Gastrocnemius medialis (tissue), 4 donors: ENCODE data around the gene RAB20. TPM values are rescaled to one million over a fixed set of nuclear protein-coding genes. Genes with fewer than 3 reads are reported as not detected.

Experiments
- ATAC-seq, 2 donors: fragments of 150-250 bp; one replicate each; pipeline ENCODE4 v1.9.1; 2016
- DNase-seq, 2 donors: peaks; one replicate each; pipeline ENCODE4 v3.0.0-alpha.2; 2019
- H3K27ac ChIP-seq, 4 donors: fragments of 200-600 bp; sonication (generic); 1 replicate in 1 of 4; 2 replicates in 3 of 4; pipeline ENCODE4 v1.5.1; 2016 to 2018; ENCODE audit warnings: mild to moderate bottlenecking in 2 of 4, moderate library complexity in 1 of 4
- H3K27me3 ChIP-seq, 3 donors: fragments of 200-600 bp; sonication (generic) in 2 of 3; 1 replicate in 1 of 3; 2 replicates in 2 of 3; pipeline versions ENCODE4 v1.5.1 to v1.6.0; 2016 to 2019; ENCODE audit warnings: mild to moderate bottlenecking in 1 of 3, moderate library complexity in 1 of 3
- H3K36me3 ChIP-seq, 2 donors: fragments of 200-600 bp; sonication (generic) in 1 of 2; one replicate each; pipeline ENCODE4 v1.5.1; 2017 to 2018
- H3K4me1 ChIP-seq, 2 donors: fragments of 200-600 bp; sonication (generic) in 1 of 2; one replicate each; pipeline ENCODE4 v1.5.1; 2016 to 2017; ENCODE audit warnings: mild to moderate bottlenecking in 2 of 2
- H3K4me3 ChIP-seq, 4 donors: fragments of 200-600 bp; sonication (generic) in 3 of 4; 1 replicate in 1 of 4; 2 replicates in 3 of 4; pipeline ENCODE4 v1.5.1; 2016 to 2019; ENCODE audit warnings: mild to moderate bottlenecking in 2 of 4
- H3K9me3 ChIP-seq, 3 donors: fragments of 200-600 bp; sonication (generic) in 2 of 3; 1 replicate in 1 of 3; 2 replicates in 2 of 3; pipeline ENCODE4 v1.5.1; 2016 to 2019
- POLR2A ChIP-seq, 2 donors: fragments of 450-650 bp; IDR thresholded peaks; one replicate each; pipeline ENCODE4 v1.6.1; 2017; ENCODE audit warnings: antibody characterized with exemption in 2 of 2, mild to moderate bottlenecking in 2 of 2, moderate library complexity in 2 of 2
- in situ Hi-C, 4 donors: fragments of 200-750 bp; cut with MboI; loops; one replicate each; pipeline versions ENCODE4 v1.15.0 to v1.8.0; 2017; ENCODE audit warnings: low sequenced_read_pairs in 4 of 4
- intact Hi-C: fragments of 100-400 bp; cut with DNase I; formaldehyde crosslinking; loops from one replicate; pipeline ENCODE4 v1.15.1; 2023; ENCODE audit warnings: low total_unique reads
- total RNA-seq, 4 donors: library from RNA; depleted of rRNA; stranded (reverse); fragments of >200 nt; gene quantifications; one replicate each; pipeline versions ENCODE4 v1.1.0 to v1.2.3, GENCODE V29; 2016
- TF ChIP-seq, protein P1 (sequence below), 5 experiments: fragments of 450-650 bp in 3 of 5; fragments of 200-600 bp in 2 of 5; sonication (generic) in 2 of 5; IDR thresholded peaks in 4 of 5; conservative IDR thresholded peaks in 1 of 5; 1 replicate in 4 of 5; 2 replicates in 1 of 5; pipeline ENCODE4 v1.5.1; 2016 to 2019; ENCODE audit warnings: antibody characterized with exemption in 5 of 5, mild to moderate bottlenecking in 3 of 5, moderate library complexity in 3 of 5

The RAB20 gene
- total RNA-seq, 4 donors from 2014 or later = 0.31 to 9.1 (median 2.0) TPM

DNA sequence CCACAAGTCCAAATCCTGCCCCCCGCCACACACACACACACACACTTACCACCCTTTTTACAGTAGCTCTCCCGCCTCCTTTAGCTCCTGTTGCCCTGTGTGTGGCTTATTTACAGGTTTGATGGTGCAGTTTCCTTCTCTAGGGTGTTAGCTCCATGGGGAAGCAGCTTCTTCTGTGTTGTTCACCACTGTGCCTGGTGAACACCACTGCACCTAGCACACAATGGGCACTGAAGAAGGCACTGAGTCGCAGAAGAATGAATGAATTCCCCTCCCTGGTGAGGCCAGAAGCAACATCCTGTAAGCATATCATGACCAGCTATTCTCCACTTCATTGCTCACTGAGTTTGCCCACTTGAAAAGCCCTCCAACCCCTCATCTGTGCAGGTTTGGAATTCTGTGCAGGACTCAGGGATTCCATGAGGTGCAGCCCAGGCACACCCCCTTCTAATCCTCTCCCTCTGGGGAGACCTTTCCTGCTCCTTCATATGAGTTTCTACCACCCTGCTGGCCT is 3.0 kb upstream of the RAB20 start:
- ATAC-seq (no peak), DNase-seq (no peak)
- Histone ChIP-seq H3K36me3 (no peaks in the 10 kb centered on the region), H3K27me3 (no peaks in the 10 kb centered on the region), H3K27ac (no peak overlapping the region), H3K9me3 (no peaks in the 10 kb centered on the region), H3K4me1 (peaks cover 8 to 10% of the 10 kb centered on the region in 2 donors), H3K4me3 (no peak overlapping the region)
- in situ Hi-C loops (loop anchor here in 1 of 4 donors (25.0 kb wide), 1 partner anchor 102 kb away; no protein-coding TSS in a partner anchor), intact Hi-C loops (loop anchor here (5.0 kb wide), 2 partner anchors 82 to 148 kb away; partner anchors contain the start of gene ING1)
- TF ChIP-seq, protein P1, sequence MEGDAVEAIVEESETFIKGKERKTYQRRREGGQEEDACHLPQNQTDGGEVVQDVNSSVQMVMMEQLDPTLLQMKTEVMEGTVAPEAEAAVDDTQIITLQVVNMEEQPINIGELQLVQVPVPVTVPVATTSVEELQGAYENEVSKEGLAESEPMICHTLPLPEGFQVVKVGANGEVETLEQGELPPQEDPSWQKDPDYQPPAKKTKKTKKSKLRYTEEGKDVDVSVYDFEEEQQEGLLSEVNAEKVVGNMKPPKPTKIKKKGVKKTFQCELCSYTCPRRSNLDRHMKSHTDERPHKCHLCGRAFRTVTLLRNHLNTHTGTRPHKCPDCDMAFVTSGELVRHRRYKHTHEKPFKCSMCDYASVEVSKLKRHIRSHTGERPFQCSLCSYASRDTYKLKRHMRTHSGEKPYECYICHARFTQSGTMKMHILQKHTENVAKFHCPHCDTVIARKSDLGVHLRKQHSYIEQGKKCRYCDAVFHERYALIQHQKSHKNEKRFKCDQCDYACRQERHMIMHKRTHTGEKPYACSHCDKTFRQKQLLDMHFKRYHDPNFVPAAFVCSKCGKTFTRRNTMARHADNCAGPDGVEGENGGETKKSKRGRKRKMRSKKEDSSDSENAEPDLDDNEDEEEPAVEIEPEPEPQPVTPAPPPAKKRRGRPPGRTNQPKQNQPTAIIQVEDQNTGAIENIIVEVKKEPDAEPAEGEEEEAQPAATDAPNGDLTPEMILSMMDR (IDR thresholded peaks at IDR 0.05 in 4 of 5, conservative IDR thresholded peaks at IDR 0.05 in 1 of 5) = no peak

GRCh38 chr13:110563463-110563774 is 1.9 kb upstream of the RAB20 start:
- no peak overlapping the region for H3K4me3 ChIP-seq
- ATAC-seq = no peak
- in situ Hi-C loops = loop anchor here in 1 of 4 donors (25.0 kb wide), 1 partner anchor 101 kb away; no protein-coding TSS in a partner anchor
- TF ChIP-seq POLR2A (IDR thresholded peaks at IDR 0.05) = no peak
- TF ChIP-seq, protein P1 (IDR thresholded peaks at IDR 0.05 in 4 of 5, conservative IDR thresholded peaks at IDR 0.05 in 1 of 5) = no peak
- no peak overlapping the region for H3K27ac ChIP-seq
- intact Hi-C loops = loop anchor here (5.0 kb wide), 2 partner anchors 81 to 149 kb away; partner anchors contain the start of gene ING1
- no peaks in the 10 kb centered on the region for H3K27me3 ChIP-seq
- H3K4me1 ChIP-seq = peaks cover 10 to 13% of the 10 kb centered on the region in 2 donors
- H3K36me3 ChIP-seq = no peaks in the 10 kb centered on the region
- DNase-seq = no peak
- no peaks in the 10 kb centered on the region for H3K9me3 ChIP-seq

- H3K9me3 ChIP-seq = no peaks in the 10 kb centered on the region
- peak overlapping the region in 2 of 4 donors; percentile 85 to 92 for H3K27ac ChIP-seq
- ATAC-seq (no peak), DNase-seq (no peak)
- no peaks in the 10 kb centered on the region for H3K36me3 ChIP-seq
- in situ Hi-C loops = loop anchor here in 1 of 4 donors (25.0 kb wide), 1 partner anchor 101 kb away; no protein-coding TSS in a partner anchor
- no peaks in the 10 kb centered on the region for H3K27me3 ChIP-seq
- peak overlapping the region; percentile 75 to 88 (median 84) for H3K4me3 ChIP-seq
- TF ChIP-seq POLR2A (IDR thresholded peaks at IDR 0.05) = no peak
- TF ChIP-seq, protein P1 (IDR thresholded peaks at IDR 0.05 in 4 of 5, conservative IDR thresholded peaks at IDR 0.05 in 1 of 5) = no peak
- H3K4me1 ChIP-seq = peaks cover 10 to 13% of the 10 kb centered on the region in 2 donors
- intact Hi-C loops = loop anchor here (5.0 kb wide), 2 partner anchors 81 to 149 kb away; partner anchors contain the start of gene ING1
Measured at GRCh38 chr13:110562696-110563462, 1.4 kb upstream of the RAB20 start.

GRCh38 chr13:110562036-110562597 is 595 bp upstream of the RAB20 start:
- H3K4me1 ChIP-seq = peaks cover 10 to 13% of the 10 kb centered on the region in 2 donors
- in situ Hi-C loops = loop anchor here in 1 of 4 donors (25.0 kb wide), 1 partner anchor 100 kb away; no protein-coding TSS in a partner anchor

More at GRCh38 chr13:110562036-110562597, 595 bp upstream of the RAB20 start:
- peak overlapping the region; percentile 75 to 88 (median 84) for H3K4me3 ChIP-seq
- peak overlapping the region; percentile 75 to 92 (median 84) for H3K27ac ChIP-seq
- TF ChIP-seq POLR2A (IDR thresholded peaks at IDR 0.05) = no peak
- TF ChIP-seq, protein P1 (IDR thresholded peaks at IDR 0.05 in 4 of 5, conservative IDR thresholded peaks at IDR 0.05 in 1 of 5) = no peak
- H3K27me3 ChIP-seq = no peaks in the 10 kb centered on the region
- no peaks in the 10 kb centered on the region for H3K9me3 ChIP-seq
- ATAC-seq = peak; percentile 26 to 29
- H3K36me3 ChIP-seq = no peaks in the 10 kb centered on the region
- intact Hi-C loops = loop anchor here (5.0 kb wide), 2 partner anchors 80 to 150 kb away; partner anchors contain the start of gene ING1
- DNase-seq = no peak
